GM12891 (cell line): ENCODE measurements around the gene CPNE1.

Source experiments
- PAX5 ChIP-seq: IDR thresholded peaks from 2 replicates; pipeline ENCODE4 v1.6.1; 2011; ENCODE audit warnings: low read length, moderate library complexity, mild to moderate bottlenecking; ENCODE audit not compliant: insufficient read depth, severe bottlenecking
- POLR2A ChIP-seq: IDR thresholded peaks from 2 replicates; pipeline ENCODE4 v1.6.1; 2011; ENCODE audit warnings: low read depth, low read length, control low read depth
- TAF1 ChIP-seq: IDR thresholded peaks from 2 replicates; pipeline ENCODE4 v1.6.1; 2011; ENCODE audit warnings: low read depth, low read length, control low read depth

DNA sequence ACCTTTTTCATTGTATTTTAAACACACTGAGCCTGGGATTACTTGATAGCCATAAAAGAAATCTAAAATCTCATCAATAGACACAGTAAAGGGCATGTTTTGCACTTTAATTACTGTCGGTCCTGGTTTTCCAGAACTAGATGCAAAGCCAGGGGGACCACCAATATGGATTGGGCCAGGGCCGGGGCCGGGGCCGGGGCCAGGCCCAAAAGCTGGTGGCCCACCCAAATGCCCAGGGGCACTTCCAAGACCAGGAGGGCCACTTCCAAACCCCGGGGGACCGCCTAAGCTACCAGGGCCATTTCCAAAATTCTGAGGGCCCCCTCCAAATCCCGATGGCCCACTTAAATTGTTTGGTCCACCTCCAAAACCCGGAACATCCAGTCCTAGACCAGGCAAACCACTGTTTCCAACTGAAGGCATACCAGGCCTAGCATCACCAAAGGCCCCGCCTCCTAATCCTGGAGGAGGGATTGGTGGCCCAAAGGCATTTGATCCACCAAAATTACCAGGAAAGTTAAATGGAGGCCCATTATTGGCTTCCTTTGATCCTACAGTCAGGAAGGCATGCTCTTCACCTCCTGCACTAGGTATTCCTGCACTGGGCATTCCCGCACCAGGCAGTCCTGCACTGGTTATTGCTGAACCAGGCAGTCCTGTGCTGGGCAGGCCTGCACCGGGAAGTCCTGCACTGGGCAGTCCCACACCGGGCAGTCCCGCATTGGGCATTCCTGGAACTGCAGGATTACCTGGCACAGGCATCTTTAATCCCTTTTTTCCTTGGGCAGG, 11.9 kb downstream of the CPNE1 start:
- TF ChIP-seq POLR2A (0 out of 2 replicates have a peak, but pooled peaks have one; percentile 36), PAX5 (no peak), TAF1 (no peak)
